Naive B cell (primary cell): ENCODE measurements around the gene NPTX1. TPM values are rescaled to one million over a fixed set of nuclear protein-coding genes. Genes with fewer than 3 reads are reported as not detected.
A peak's percentile ranks its signal among the peaks of the same experiment; 100 is the strongest.
"Not testable (repeated sequence)": the region's sequence is repeated elsewhere in the genome, so short reads cannot be mapped to it uniquely, and the experiment has no call there.

Source experiments
- ATAC-seq, 2 donors: fragments of 150-1000 bp; cut with Tn5 transposase; 2 replicates each; pipeline ENCODE4 v1.10.0; 2021; ENCODE audit warnings: low read depth in 2 of 2, mild to moderate bottlenecking in 2 of 2, moderate library complexity in 2 of 2
- DNase-seq: peaks from one replicate; pipeline ENCODE4 v3.0.0; 2022
- H3K27ac Mint-ChIP-seq, 6 donors: one replicate each; pipeline ENCODE4 v1.8.0; 2020 to 2022; ENCODE audit warnings: mild to moderate bottlenecking in 6 of 6, mixed read lengths in 6 of 6, moderate library complexity in 5 of 6, inconsistent platforms in 2 of 6
- H3K27me3 Mint-ChIP-seq, 3 donors: one replicate each; pipeline ENCODE4 v1.8.0; 2021 to 2022; ENCODE audit warnings: mixed read lengths in 3 of 3, mild to moderate bottlenecking in 1 of 3
- H3K36me3 Mint-ChIP-seq, 2 donors: one replicate each; pipeline ENCODE4 v1.8.0; 2020 to 2022; ENCODE audit warnings: mixed read lengths in 2 of 2, inconsistent platforms in 1 of 2, mild to moderate bottlenecking in 1 of 2
- H3K4me1 Mint-ChIP-seq, 3 donors: one replicate each; pipeline ENCODE4 v1.8.0; 2020 to 2022; ENCODE audit warnings: mixed read lengths in 3 of 3, inconsistent platforms in 1 of 3, mild to moderate bottlenecking in 1 of 3, moderate library complexity in 1 of 3
- H3K4me3 Mint-ChIP-seq, 8 donors: one replicate each; pipeline ENCODE4 v1.8.0; 2020 to 2022; ENCODE audit warnings: mild to moderate bottlenecking in 8 of 8, mixed read lengths in 8 of 8, moderate library complexity in 8 of 8, inconsistent platforms in 2 of 8
- H3K9me3 Mint-ChIP-seq, 7 donors: one replicate each; pipeline ENCODE4 v1.8.0; 2020 to 2022; ENCODE audit warnings: mixed read lengths in 7 of 7, mild to moderate bottlenecking in 5 of 7, inconsistent platforms in 2 of 7, moderate library complexity in 1 of 7
- polyA plus RNA-seq, 6 donors: library from polyadenylated mRNA; unstranded; fragments of 300-500 nt; fragmentation: Illumina TruSeq; gene quantifications; one replicate each; pipeline ENCODE4 v1.2.3, GENCODE V29; 2021; ENCODE audit warnings: low read depth in 6 of 6

Gene NPTX1
- polyA plus RNA-seq, 6 donors from 2014 or later = not detected

- H3K4me3 Mint-ChIP-seq = no peak overlapping the region
- H3K4me1 Mint-ChIP-seq = no peaks in the 10 kb centered on the region
- no peak for DNase-seq
- H3K36me3 Mint-ChIP-seq = no peaks in the 10 kb centered on the region
- H3K27ac Mint-ChIP-seq = no peak overlapping the region
- no peaks in the 10 kb centered on the region for H3K9me3 Mint-ChIP-seq
- H3K27me3 Mint-ChIP-seq = peaks cover 5 to 12% (median 8%) of the 10 kb centered on the region in 3 donors
- no peak for ATAC-seq
Observed at GRCh38 chr17:80511222-80512180, 35.1 kb upstream of the NPTX1 start.

DNA sequence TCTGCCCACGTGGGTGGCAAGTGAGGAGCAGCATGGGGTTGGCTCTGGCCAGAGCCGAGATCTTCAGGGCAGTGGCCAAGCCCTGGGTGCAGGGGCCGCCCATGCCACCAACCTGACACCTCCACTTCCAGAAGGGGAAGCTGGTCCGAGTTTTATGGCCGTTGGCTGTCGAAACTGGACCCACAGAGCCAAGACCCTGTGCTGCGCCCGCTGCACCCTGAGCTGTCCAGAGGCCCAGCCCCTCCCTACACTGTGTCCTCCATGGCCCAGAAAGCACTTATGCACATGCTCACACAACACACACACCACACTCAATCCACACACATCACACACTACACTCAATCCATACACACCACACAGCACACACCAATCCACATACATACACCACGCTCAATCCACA is 34.4 kb upstream of the NPTX1 start:
- Mint-ChIP-seq H3K4me3 (no peak overlapping the region), H3K36me3 (no peaks in the 10 kb centered on the region), H3K27me3 (peaks cover 5 to 17% (median 7%) of the 10 kb centered on the region in 3 donors), H3K27ac (no peak overlapping the region), H3K4me1 (no peaks in the 10 kb centered on the region), H3K9me3 (no peaks in the 10 kb centered on the region)
- DNase-seq = no peak
- ATAC-seq = no peak

DNA sequence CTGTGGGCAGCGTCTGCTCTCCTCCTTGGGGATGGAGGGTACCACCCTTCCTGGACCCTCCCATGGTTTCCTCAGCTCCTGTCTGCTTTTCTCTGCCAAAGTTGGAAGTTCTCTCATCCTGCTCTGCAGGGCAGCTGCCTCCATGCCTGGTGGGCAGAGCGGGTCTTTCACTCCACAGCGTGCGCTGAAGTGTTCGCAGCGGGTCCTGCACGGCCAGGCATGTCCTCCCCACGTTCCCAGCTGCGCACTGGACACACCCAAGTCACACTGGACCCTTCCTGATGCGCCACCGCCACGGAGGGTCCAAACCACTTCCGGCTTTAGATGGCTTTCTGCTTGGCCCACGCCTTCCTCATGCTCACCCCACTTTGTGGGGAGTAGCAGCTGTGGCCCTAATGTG is 33.7 kb upstream of the NPTX1 start:
- ATAC-seq (no peak), DNase-seq (no peak)
- no peaks in the 10 kb centered on the region for H3K4me1 Mint-ChIP-seq
- H3K36me3 Mint-ChIP-seq = no peaks in the 10 kb centered on the region
- peaks cover 5 to 17% (median 7%) of the 10 kb centered on the region in 3 donors for H3K27me3 Mint-ChIP-seq
- no peak overlapping the region for H3K4me3 Mint-ChIP-seq
- no peak overlapping the region for H3K27ac Mint-ChIP-seq
- H3K9me3 Mint-ChIP-seq = peaks cover 0 to under 1% (median 0%) of the 10 kb centered on the region in 7 donors

GRCh38 chr17:80509311-80509710 is 32.9 kb upstream of the NPTX1 start:
- Mint-ChIP-seq H3K36me3 (no peaks in the 10 kb centered on the region), H3K27me3 (peaks cover 5 to 19% (median 10%) of the 10 kb centered on the region in 3 donors), H3K4me1 (no peaks in the 10 kb centered on the region), H3K9me3 (peaks cover 0 to 1% (median 0%) of the 10 kb centered on the region in 7 donors), H3K4me3 (no peak overlapping the region), H3K27ac (no peak overlapping the region)
- DNase-seq (no peak), ATAC-seq (no peak)

DNA sequence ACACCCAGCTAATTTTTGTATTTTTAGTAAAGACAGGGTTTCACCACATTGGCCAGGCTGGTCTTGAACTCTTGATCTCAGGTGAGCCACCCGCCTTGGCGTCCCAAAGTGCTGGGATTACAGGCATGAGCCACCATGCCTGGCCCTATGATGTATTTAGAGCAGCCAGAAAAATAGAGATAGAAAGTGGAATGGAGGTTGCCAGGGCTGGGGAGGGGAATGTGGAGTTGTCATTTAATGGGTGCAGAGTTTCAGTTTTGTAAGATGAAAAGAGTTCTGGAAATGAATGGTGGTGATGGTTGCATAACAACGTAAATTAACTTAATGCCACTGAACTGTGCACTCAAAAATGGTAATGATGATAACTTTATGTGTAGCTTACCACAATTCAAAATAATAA is 31.6 kb upstream of the NPTX1 start:
- H3K9me3 Mint-ChIP-seq = peaks cover 0 to 1% (median 0%) of the 10 kb centered on the region in 7 donors
- no peaks in the 10 kb centered on the region for H3K4me1 Mint-ChIP-seq
- no peaks in the 10 kb centered on the region for H3K36me3 Mint-ChIP-seq
- ATAC-seq (no peak), DNase-seq (no peak)
- H3K27ac Mint-ChIP-seq = no peak overlapping the region
- H3K4me3 Mint-ChIP-seq = no peak overlapping the region
- peaks cover 5 to 27% (median 14%) of the 10 kb centered on the region in 3 donors for H3K27me3 Mint-ChIP-seq

- H3K9me3 Mint-ChIP-seq, DNase-seq, ATAC-seq, H3K4me3 Mint-ChIP-seq, H3K27ac Mint-ChIP-seq, H3K4me1 Mint-ChIP-seq, H3K36me3 Mint-ChIP-seq: not testable (repeated sequence)
- H3K27me3 Mint-ChIP-seq = peaks cover 5 to 31% (median 14%) of the 10 kb centered on the region in 3 donors
Observed at GRCh38 chr17:80507177-80507576, 30.8 kb upstream of the NPTX1 start.

DNA sequence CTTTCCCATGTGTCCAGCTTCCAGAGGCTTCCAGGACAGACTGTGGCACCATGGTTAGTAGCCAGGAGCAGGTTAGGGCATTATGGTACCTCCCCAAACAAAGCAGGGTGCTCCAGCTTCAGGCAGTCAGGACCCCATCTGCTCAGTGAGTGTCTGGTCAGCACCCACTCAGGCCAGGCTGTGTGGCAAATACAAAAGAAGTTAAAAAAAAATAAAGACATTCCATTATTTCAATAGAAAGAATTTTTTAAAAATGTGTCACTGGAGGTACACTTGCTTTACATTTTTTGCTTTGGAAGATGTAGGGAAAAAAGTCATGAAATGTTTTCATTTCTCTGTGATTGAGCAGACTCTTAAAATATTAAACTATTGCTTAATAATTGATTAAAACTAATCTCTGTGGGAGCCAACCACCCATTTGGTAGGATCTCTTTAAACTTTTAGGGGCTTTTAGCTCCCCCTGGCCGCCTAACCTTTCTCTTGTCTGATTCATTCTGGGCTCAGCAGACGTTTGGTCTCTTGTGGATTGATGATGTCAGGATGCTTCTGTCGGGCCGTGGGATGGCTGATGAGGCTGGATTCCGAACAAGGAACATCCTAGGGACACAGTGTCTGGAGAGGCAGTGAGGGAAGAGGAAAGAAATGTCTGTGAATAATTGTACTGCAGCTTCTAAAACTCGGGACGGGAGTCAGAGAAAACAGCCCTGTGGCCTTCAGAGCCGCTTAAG is 28.4 kb upstream of the NPTX1 start:
- ATAC-seq (no peak), DNase-seq (no peak)
- H3K4me3 Mint-ChIP-seq = no peak overlapping the region
- no peaks in the 10 kb centered on the region for H3K4me1 Mint-ChIP-seq
- peak overlapping the region in 1 of 6 donors; percentile 22 for H3K27ac Mint-ChIP-seq
- peaks cover 12 to 37% (median 14%) of the 10 kb centered on the region in 3 donors for H3K27me3 Mint-ChIP-seq
- H3K9me3 Mint-ChIP-seq = peaks cover 0 to 1% (median 0%) of the 10 kb centered on the region in 7 donors
- no peaks in the 10 kb centered on the region for H3K36me3 Mint-ChIP-seq

- no peak for DNase-seq
- ATAC-seq = no peak
- Mint-ChIP-seq H3K4me1 (no peaks in the 10 kb centered on the region), H3K4me3 (no peak overlapping the region), H3K36me3 (no peaks in the 10 kb centered on the region), H3K27ac (no peak overlapping the region), H3K27me3 (peaks cover 12 to 44% (median 22%) of the 10 kb centered on the region in 3 donors), H3K9me3 (peaks cover 0 to 1% (median 0%) of the 10 kb centered on the region in 7 donors)
Observed at GRCh38 chr17:80503921-80504320, 27.5 kb upstream of the NPTX1 start.

DNA sequence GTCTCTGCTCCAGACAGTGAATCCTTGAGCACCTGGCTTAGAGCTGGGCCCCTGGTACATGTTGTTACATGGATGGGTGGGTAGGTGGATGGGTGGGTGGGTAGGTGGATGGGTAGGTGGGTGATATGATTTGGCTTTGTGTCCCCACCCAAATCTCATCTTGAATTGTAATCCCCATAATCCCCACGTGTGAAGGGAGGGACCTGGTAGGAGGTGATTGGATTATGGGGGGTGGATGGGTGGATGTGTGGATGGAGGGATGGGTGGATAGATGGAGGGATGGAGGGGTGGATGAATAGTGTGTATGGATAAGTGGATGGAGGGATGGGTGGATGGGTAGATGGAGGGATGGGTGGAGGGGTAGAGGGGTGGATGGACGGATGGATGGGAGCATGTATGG is 26.6 kb upstream of the NPTX1 start:
- H3K4me1 Mint-ChIP-seq = peaks cover 0 to under 1% (median 0%) of the 10 kb centered on the region in 3 donors
- no peak overlapping the region for H3K4me3 Mint-ChIP-seq
- H3K27ac Mint-ChIP-seq = no peak overlapping the region
- DNase-seq = no peak
- ATAC-seq = no peak
- peaks cover 0 to 1% (median 0%) of the 10 kb centered on the region in 7 donors for H3K9me3 Mint-ChIP-seq
- no peaks in the 10 kb centered on the region for H3K36me3 Mint-ChIP-seq
- H3K27me3 Mint-ChIP-seq = peaks cover 12 to 46% (median 25%) of the 10 kb centered on the region in 3 donors

DNA sequence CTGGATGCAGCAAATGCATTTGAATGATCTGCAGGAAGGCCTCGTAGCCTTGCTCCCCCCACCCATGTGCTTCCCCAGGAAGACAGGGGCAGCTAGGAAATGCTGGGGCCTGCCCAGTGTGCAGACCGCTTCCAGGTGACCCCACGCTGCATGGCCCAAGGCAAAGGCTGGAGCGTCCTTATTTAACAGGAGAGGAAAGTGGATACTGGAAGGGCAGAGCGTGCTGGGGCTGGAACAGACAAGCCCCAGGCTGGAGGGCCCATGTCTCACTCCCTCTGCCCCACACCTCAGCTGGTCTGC is 26.1 kb upstream of the NPTX1 start:
- H3K4me1 Mint-ChIP-seq = peaks cover 0 to 5% (median 0%) of the 10 kb centered on the region in 3 donors
- ATAC-seq (no peak), DNase-seq (no peak)
- H3K27me3 Mint-ChIP-seq = peaks cover 17 to 51% (median 30%) of the 10 kb centered on the region in 3 donors
- H3K4me3 Mint-ChIP-seq = no peak overlapping the region
- no peak overlapping the region for H3K27ac Mint-ChIP-seq
- H3K9me3 Mint-ChIP-seq = peaks cover 0 to 5% (median 0%) of the 10 kb centered on the region in 7 donors
- H3K36me3 Mint-ChIP-seq = no peaks in the 10 kb centered on the region

DNA sequence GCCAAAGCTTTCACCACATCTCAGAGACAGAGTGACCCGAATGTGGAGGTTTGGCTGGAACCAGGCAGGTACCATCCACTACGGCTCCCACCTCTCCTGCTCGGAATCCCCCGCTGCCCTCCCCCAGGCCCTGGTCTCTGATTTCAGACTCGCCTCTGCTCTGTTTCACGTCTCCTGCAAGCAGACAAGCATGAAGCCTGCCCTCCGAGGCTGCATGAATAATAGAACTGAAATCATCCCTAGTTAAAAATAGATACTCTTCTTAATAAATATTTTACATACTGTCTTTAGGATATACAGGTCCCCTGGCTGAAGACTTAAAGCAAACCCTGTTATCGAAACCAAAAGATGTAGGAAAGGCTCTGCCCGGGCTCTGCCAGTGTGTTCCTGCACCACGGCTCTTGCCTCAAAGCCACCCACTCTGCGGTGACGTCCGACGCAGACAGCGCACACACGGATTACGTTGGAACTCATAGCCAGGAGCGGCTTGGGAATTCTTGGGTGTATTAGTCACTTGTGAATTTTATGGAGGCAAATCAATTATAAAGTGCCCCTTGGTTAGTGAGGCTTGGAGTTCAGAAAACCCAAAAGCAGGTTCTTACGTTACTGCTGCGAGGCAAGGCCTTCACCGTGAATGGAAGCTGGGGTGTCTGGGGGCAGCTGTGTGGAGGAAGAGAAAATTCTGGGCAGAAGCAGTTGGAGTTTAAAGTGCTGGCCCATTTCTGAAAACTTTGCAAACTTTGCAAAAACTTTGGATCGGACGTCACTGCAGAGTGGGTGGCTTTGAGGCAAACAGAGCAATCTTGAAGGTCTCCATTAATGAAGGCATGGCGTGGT is 25.6 kb upstream of the NPTX1 start:
- ATAC-seq = no peak
- H3K4me1 Mint-ChIP-seq = peaks cover 0 to 5% (median 0%) of the 10 kb centered on the region in 3 donors
- H3K36me3 Mint-ChIP-seq = no peaks in the 10 kb centered on the region
- peaks cover 0 to 5% (median 0%) of the 10 kb centered on the region in 7 donors for H3K9me3 Mint-ChIP-seq
- no peak overlapping the region for H3K4me3 Mint-ChIP-seq
- H3K27ac Mint-ChIP-seq = no peak overlapping the region
- DNase-seq = no peak
- H3K27me3 Mint-ChIP-seq = peaks cover 16 to 55% (median 36%) of the 10 kb centered on the region in 3 donors

GRCh38 chr17:80499961-80500665 is 23.7 kb upstream of the NPTX1 start:
- ATAC-seq = no peak
- H3K27me3 Mint-ChIP-seq = peaks cover 22 to 52% (median 44%) of the 10 kb centered on the region in 3 donors

More at GRCh38 chr17:80499961-80500665, 23.7 kb upstream of the NPTX1 start:
- Mint-ChIP-seq H3K9me3 (peaks cover 0 to 5% (median 1%) of the 10 kb centered on the region in 7 donors), H3K4me1 (peaks cover 0 to 5% (median 0%) of the 10 kb centered on the region in 3 donors), H3K36me3 (no peaks in the 10 kb centered on the region), H3K4me3 (no peak overlapping the region), H3K27ac (no peak overlapping the region)
- no peak for DNase-seq
